ENCODE measurements around the gene EEF1AKMT2. TPM values are rescaled to one million over a fixed set of nuclear protein-coding genes. Genes with fewer than 3 reads are reported as not detected.
A peak's percentile ranks its signal among the peaks of the same experiment; 100 is the strongest.

EEF1AKMT2 gene
- total RNA-seq, 1 donor from 2014 or later, result 17.9 TPM

GRCh38 chr10:124728071-124728829 lies 63.4 kb downstream of the EEF1AKMT2 start:
- no peak for DNase-seq (ENCODE audit: extremely low spot score in 2 of 2)
- peak in 1 of 2 donors; percentile 15 for TF ChIP-seq POLR2AphosphoS5 (IDR thresholded peaks at IDR 0.05; ENCODE audit: insufficient read depth in 1 of 2, low read depth in 1 of 2)
- no peak for TF ChIP-seq CTCF (IDR thresholded peaks at IDR 0.05)
- no peak overlapping the region for H3K4me3 ChIP-seq
- H3K27ac ChIP-seq, result peak overlapping the region; percentile 7
- no peaks in the 10 kb centered on the region for H3K36me3 ChIP-seq
- intact Hi-C loops (cut with DNase I), result no loop called here
- peaks cover 86% of the 10 kb centered on the region for H3K4me1 ChIP-seq
- H3K9me3 ChIP-seq, result no peaks in the 10 kb centered on the region
- H3K27me3 ChIP-seq, result no peaks in the 10 kb centered on the region

GRCh38 chr10:124727361-124727960 lies 64.2 kb downstream of the EEF1AKMT2 start:
- intact Hi-C loops (cut with DNase I), result no loop called here
- Histone ChIP-seq H3K4me1 (peaks cover 86% of the 10 kb centered on the region), H3K4me3 (no peak overlapping the region), H3K9me3 (no peaks in the 10 kb centered on the region), H3K27me3 (no peaks in the 10 kb centered on the region), H3K36me3 (no peaks in the 10 kb centered on the region), H3K27ac (peak overlapping the region; percentile 7)
- no peak for DNase-seq (ENCODE audit: extremely low spot score in 2 of 2)
- no peak for TF ChIP-seq POLR2A (IDR thresholded peaks at IDR 0.05)
- no peak for TF ChIP-seq CTCF (IDR thresholded peaks at IDR 0.05)
- TF ChIP-seq POLR2AphosphoS5 (IDR thresholded peaks at IDR 0.05; ENCODE audit: insufficient read depth in 1 of 2, low read depth in 1 of 2), result no peak

- H3K4me1 ChIP-seq, result peaks cover 86% of the 10 kb centered on the region
- H3K27ac ChIP-seq, result no peak overlapping the region
- H3K4me3 ChIP-seq, result no peak overlapping the region
Observed at GRCh38 chr10:124725791-124726190, 65.9 kb downstream of the EEF1AKMT2 start.

GRCh38 chr10:124725171-124725631 lies 66.5 kb downstream of the EEF1AKMT2 start:
- Histone ChIP-seq H3K27me3 (no peaks in the 10 kb centered on the region), H3K36me3 (no peaks in the 10 kb centered on the region), H3K4me3 (no peak overlapping the region), H3K9me3 (no peaks in the 10 kb centered on the region), H3K4me1 (peaks cover 90% of the 10 kb centered on the region), H3K27ac (peak overlapping the region; percentile 65)
- TF ChIP-seq CTCF (IDR thresholded peaks at IDR 0.05), result no peak
- TF ChIP-seq POLR2A (IDR thresholded peaks at IDR 0.05), result no peak
- TF ChIP-seq POLR2AphosphoS5 (IDR thresholded peaks at IDR 0.05; ENCODE audit: insufficient read depth in 1 of 2, low read depth in 1 of 2), result no peak
- no peak for DNase-seq (ENCODE audit: extremely low spot score in 2 of 2)
- intact Hi-C loops (cut with DNase I), result no loop called here

More at GRCh38 chr10:124725791-124726190, 65.9 kb downstream of the EEF1AKMT2 start:
- TF ChIP-seq POLR2A (IDR thresholded peaks at IDR 0.05) (no peak), POLR2AphosphoS5 (IDR thresholded peaks at IDR 0.05; ENCODE audit: insufficient read depth in 1 of 2, low read depth in 1 of 2) (no peak), CTCF (IDR thresholded peaks at IDR 0.05) (no peak)
- Histone ChIP-seq H3K27me3 (no peaks in the 10 kb centered on the region), H3K36me3 (no peaks in the 10 kb centered on the region), H3K9me3 (no peaks in the 10 kb centered on the region)
- no peak for DNase-seq (ENCODE audit: extremely low spot score in 2 of 2)
- intact Hi-C loops (cut with DNase I), result no loop called here

Measured in vagina (tissue), 2 donors.